ENCODE measurements around the gene SLITRK1. TPM values are rescaled to one million over a fixed set of nuclear protein-coding genes. Genes with fewer than 3 reads are reported as not detected.

The SLITRK1 gene
- total and polyA plus RNA-seq, 9 of the 15 experiments (the other 6 are each of a cell fraction or from before 2014, with no cell fraction given): not detected

- Histone ChIP-seq H3K9me3 (replicated peaks; ENCODE audit: control insufficient read depth, insufficient read depth, low read depth, low read length) (no peaks in the 10 kb centered on the region), H3K4me2 (ENCODE audit: insufficient read depth, low read length) (no peak overlapping the region), H3K4me3 (no peak overlapping the region), H4K20me1 (replicated peaks; ENCODE audit: control insufficient read depth, insufficient read depth, low read length) (no peaks in the 10 kb centered on the region), H3K79me2 (ENCODE audit: control insufficient read depth, insufficient read depth, low read length) (no peaks in the 10 kb centered on the region), H3K27ac (ENCODE audit: extremely low read depth, low read depth, low read length) (no peak overlapping the region), H2AFZ (ENCODE audit: low read depth, low read length) (no peak overlapping the region), H3K4me1 (replicated peaks in 1 of 2; ENCODE audit: control insufficient read depth in 2 of 2, insufficient read depth in 2 of 2, low read length in 2 of 2) (no peaks in the 10 kb centered on the region), H3K9me1 (ENCODE audit: control insufficient read depth, insufficient read depth, low read length) (no peaks in the 10 kb centered on the region), H3K9ac (ENCODE audit: insufficient read depth in 1 of 2, low read depth in 2 of 2, low read length in 2 of 2) (no peak overlapping the region), H3K36me3 (ENCODE audit: control insufficient read depth, insufficient read depth, low read length) (no peaks in the 10 kb centered on the region), H3K27me3 (ENCODE audit: control insufficient read depth in 2 of 2, insufficient read depth in 2 of 2, low read length in 2 of 2) (no peaks in the 10 kb centered on the region)
- no peak for TF ChIP-seq BRCA1 (IDR thresholded peaks at IDR 0.05)
- TF ChIP-seq BRCA1 (CRISPR knock-in tag; IDR thresholded peaks at IDR 0.05): no peak
- TF ChIP-seq DMBX1 (CRISPR knock-in tag; IDR thresholded peaks at IDR 0.05; ENCODE audit: borderline replicate concordance): no peak
- no peak for TF ChIP-seq KLF10 (CRISPR knock-in tag; IDR thresholded peaks at IDR 0.05)
- TF ChIP-seq, protein P1, sequence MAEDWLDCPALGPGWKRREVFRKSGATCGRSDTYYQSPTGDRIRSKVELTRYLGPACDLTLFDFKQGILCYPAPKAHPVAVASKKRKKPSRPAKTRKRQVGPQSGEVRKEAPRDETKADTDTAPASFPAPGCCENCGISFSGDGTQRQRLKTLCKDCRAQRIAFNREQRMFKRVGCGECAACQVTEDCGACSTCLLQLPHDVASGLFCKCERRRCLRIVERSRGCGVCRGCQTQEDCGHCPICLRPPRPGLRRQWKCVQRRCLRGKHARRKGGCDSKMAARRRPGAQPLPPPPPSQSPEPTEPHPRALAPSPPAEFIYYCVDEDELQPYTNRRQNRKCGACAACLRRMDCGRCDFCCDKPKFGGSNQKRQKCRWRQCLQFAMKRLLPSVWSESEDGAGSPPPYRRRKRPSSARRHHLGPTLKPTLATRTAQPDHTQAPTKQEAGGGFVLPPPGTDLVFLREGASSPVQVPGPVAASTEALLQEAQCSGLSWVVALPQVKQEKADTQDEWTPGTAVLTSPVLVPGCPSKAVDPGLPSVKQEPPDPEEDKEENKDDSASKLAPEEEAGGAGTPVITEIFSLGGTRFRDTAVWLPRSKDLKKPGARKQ (CRISPR knock-in tag; IDR thresholded peaks at IDR 0.05): no peak
- no peak for DNase-seq (ENCODE audit: extremely low read depth in 1 of 4, low spot score in 3 of 4)
- no peak for FAIRE-seq
- POLR2A ChIA-PET: no interaction called here
- CTCF ChIA-PET (ENCODE audit: low intra/inter-chr PET ratio): no interaction called here
- intact Hi-C loops (cut with micrococcal nuclease): no loop called here
- in situ Hi-C loops (cut with MboI): no loop called here
- ATAC-seq: no peak
- BruUV-seq (replicated peaks): no TSS peak
Measured at GRCh38 chr13:83827338-83827737, 54.9 kb downstream of the SLITRK1 start.
